ENCODE measurements around the gene PRPF18.

DNA sequence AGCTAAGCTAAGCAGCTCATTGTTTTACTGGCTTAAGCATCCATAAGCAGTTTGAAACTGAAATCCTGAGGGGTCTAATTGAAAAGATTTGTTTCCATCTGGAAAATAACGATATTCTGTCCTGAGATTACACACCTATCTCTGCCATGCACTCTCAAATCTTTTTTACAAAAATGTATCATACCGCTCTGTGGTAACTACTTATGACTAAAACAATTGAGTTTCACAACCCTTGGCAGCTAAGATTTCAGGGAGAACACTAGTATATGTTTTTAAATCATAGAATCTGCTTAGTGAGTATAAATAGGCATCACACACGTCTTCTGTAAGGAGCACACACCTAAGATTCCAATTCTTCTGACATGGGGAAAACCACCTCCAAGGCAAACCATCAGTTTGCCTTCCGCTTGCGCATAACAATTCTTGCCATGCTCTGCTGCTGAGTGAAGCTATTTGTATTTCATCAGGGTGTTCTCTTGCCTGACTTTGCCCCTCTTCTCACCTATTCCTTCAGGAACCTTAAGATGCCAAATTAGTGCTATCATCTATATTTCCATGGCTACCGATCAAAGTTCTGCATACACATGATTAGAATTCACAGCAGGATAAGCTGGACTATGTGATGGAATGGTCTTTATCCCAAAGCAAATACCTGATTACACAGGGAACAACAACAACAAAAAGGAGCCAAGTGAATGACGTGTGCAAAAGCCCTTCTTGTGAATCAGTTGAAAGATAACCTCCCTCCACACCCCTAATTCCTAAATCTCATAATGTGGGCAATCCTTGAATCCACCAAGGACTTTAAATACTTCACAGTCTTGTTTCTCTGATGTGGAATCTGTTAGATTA lies 40.9 kb downstream of the PRPF18 start:
- TF ChIP-seq TAF1 (IDR thresholded peaks at IDR 0.05; ENCODE audit: low read depth) (no peak), CTCF (IDR thresholded peaks at IDR 0.05; ENCODE audit: poor library complexity, severe bottlenecking) (no peak), SMC3 (conservative IDR thresholded peaks at IDR 0.05; ENCODE audit: poor library complexity) (no peak), EP300 (conservative IDR thresholded peaks at IDR 0.05; ENCODE audit: poor library complexity, severe bottlenecking) (no peak)
